Neural cell (in vitro differentiated cells): ENCODE results near the gene GDF11. TPM values are rescaled to one million over a fixed set of nuclear protein-coding genes. Genes with fewer than 3 reads are reported as not detected.

ENCODE experiments used
- H2AFZ ChIP-seq: fragments of 200-600, 300-800 bp; sonication (generic), shearing (Covaris generic); 2 replicates; pipeline ENCODE4 v1.6.0; 2014; ENCODE audit warnings: low read depth, mild to moderate bottlenecking, antibody characterized with exemption, low read length, moderate library complexity
- H3F3A ChIP-seq: fragments of 200-600 bp; shearing (Covaris generic); 2 replicates; pipeline ENCODE4 v1.6.1; 2016; ENCODE audit warnings: mild to moderate bottlenecking, moderate library complexity, mixed read lengths, antibody characterized with exemption, low read length; ENCODE audit not compliant: insufficient read depth, poor library complexity, severe bottlenecking
- H3K27ac ChIP-seq: fragments of 200-600, 300-800 bp; sonication (generic), shearing (Covaris generic); 2 replicates; pipeline ENCODE4 v1.5.1; 2014; ENCODE audit warnings: mild to moderate bottlenecking, low read length, moderate library complexity
- H3K27me3 ChIP-seq: fragments of 300-800, 200-600 bp; sonication (generic), shearing (Covaris generic); 2 replicates; pipeline ENCODE4 v1.6.0; 2014; ENCODE audit warnings: mild to moderate bottlenecking, low read depth, low read length, moderate library complexity; ENCODE audit not compliant: insufficient read depth
- H3K36me3 ChIP-seq: fragments of 300-800, 200-600 bp; sonication (generic), shearing (Covaris generic); 2 replicates; pipeline ENCODE4 v1.5.1; 2014; ENCODE audit warnings: mild to moderate bottlenecking, antibody characterized with exemption, low read length, moderate library complexity; ENCODE audit not compliant: insufficient read depth
- H3K4me2 ChIP-seq: fragments of 300-800, 200-600 bp; sonication (generic), shearing (Covaris generic); 2 replicates; pipeline ENCODE4 v1.6.0; 2014; ENCODE audit warnings: mild to moderate bottlenecking, low read length
- H3K4me3 ChIP-seq: fragments of 300-800, 200-600 bp; sonication (generic), shearing (Covaris generic); 2 replicates; pipeline ENCODE4 v1.5.1; 2014; ENCODE audit warnings: mild to moderate bottlenecking, low read length, moderate library complexity
- H3K79me2 ChIP-seq: fragments of 200-600 bp; shearing (Covaris generic); replicated peaks from 2 replicates; pipeline ENCODE4 v1.6.0; 2014; ENCODE audit warnings: mild to moderate bottlenecking, low read length, moderate library complexity; ENCODE audit not compliant: insufficient read depth
- H3K9ac ChIP-seq: fragments of 300-800, 200-600 bp; sonication (generic), shearing (Covaris generic); 2 replicates; pipeline ENCODE4 v1.6.1; 2016; ENCODE audit warnings: mild to moderate bottlenecking, low read length, mixed read lengths
- H3K9me2 ChIP-seq: fragments of 200-600 bp; shearing (Covaris generic); 2 replicates; pipeline ENCODE4 v1.6.1; 2016; ENCODE audit warnings: mild to moderate bottlenecking, low read length, mixed read lengths; ENCODE audit not compliant: insufficient read depth
- H3K9me3 ChIP-seq: fragments of 200-600, 300-800 bp; sonication (generic), shearing (Covaris generic); 2 replicates; pipeline ENCODE4 v1.6.1; 2016; ENCODE audit warnings: mild to moderate bottlenecking, mixed run types, low read length, moderate library complexity, mixed read lengths
- H4K20me1 ChIP-seq: fragments of 200-600 bp; shearing (Covaris generic); 2 replicates; pipeline ENCODE4 v1.6.1; 2016; ENCODE audit warnings: mild to moderate bottlenecking, mixed run types; ENCODE audit not compliant: insufficient read depth
- EP300 ChIP-seq: fragments of 450-650 bp; conservative IDR thresholded peaks from 2 replicates; pipeline ENCODE4 v1.6.1; 2014; ENCODE audit warnings: antibody characterized with exemption, mild to moderate bottlenecking, moderate library complexity; ENCODE audit not compliant: poor library complexity, severe bottlenecking
- EZH2 ChIP-seq: fragments of 200-600, 300-800 bp; shearing (Covaris generic), sonication (generic); IDR thresholded peaks from 2 replicates; pipeline ENCODE4 v1.6.1; 2014; ENCODE audit warnings: antibody characterized with exemption, low read length, borderline replicate concordance, mild to moderate bottlenecking; ENCODE audit not compliant: insufficient read depth, poor library complexity, severe bottlenecking
- MXI1 ChIP-seq: fragments of 450-650 bp; conservative IDR thresholded peaks from 2 replicates; pipeline ENCODE4 v1.6.1; 2014; ENCODE audit warnings: antibody characterized with exemption, mild to moderate bottlenecking; ENCODE audit not compliant: poor library complexity, severe bottlenecking
- POLR2AphosphoS5 ChIP-seq: IDR thresholded peaks from 2 replicates; pipeline ENCODE4 v1.6.1; 2012
- RAD21 ChIP-seq: fragments of 450-650 bp; conservative IDR thresholded peaks from 2 replicates; pipeline ENCODE4 v1.6.1; 2014; ENCODE audit warnings: antibody characterized with exemption, mild to moderate bottlenecking, moderate library complexity
- SMC3 ChIP-seq: fragments of 450-650 bp; conservative IDR thresholded peaks from 2 replicates; pipeline ENCODE4 v1.6.1; 2014; ENCODE audit warnings: antibody characterized with exemption, mild to moderate bottlenecking, moderate library complexity; ENCODE audit not compliant: poor library complexity
- TAF1 ChIP-seq: IDR thresholded peaks from 2 replicates; pipeline ENCODE4 v1.6.1; 2012; ENCODE audit warnings: low read depth
- polyA plus RNA-seq: library from polyadenylated mRNA; depleted of rRNA; stranded (reverse); fragments of >200 nt; gene quantifications from 2 replicates; pipeline ENCODE4 v1.2.3, GENCODE V29; 2014
- TF ChIP-seq, protein P1 (sequence below): IDR thresholded peaks from 2 replicates; pipeline ENCODE4 v1.6.1; 2012; ENCODE audit warnings: borderline replicate concordance
- TF ChIP-seq, protein P2 (sequence below): fragments of 450-650 bp; IDR thresholded peaks from 2 replicates; pipeline ENCODE4 v1.5.1; 2014; ENCODE audit warnings: antibody characterized with exemption, mild to moderate bottlenecking, moderate library complexity; ENCODE audit not compliant: poor library complexity, severe bottlenecking

Gene GDF11
- polyA plus RNA-seq, 1 donor from 2014 or later = 16.0 TPM

DNA sequence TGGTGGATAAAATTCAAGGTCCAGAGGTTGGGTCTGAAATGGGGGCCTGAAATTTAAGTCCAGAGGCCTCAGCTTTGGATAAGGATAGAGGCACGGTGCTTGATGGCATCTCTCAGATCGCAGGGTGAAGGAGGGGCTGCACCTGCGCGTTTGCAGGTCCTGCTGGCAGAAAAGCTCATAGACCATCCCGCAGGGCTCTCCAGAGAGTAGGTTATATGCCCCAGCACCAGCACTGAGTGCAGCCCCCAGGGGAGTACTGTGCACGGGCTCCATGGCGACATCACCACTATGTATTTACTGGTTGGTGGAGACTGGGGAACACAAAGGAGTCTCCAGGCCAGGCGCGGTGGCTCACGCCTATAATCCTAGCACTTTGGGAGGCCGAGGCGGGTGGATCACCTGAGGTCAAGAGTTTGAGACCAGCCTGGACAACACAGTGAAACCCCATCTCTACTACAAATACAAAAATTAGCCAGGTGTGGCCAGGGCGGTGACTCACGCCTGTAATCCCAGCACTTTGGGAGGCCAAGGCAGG lies 9.8 kb upstream of the GDF11 start:
- TF ChIP-seq, protein P1, sequence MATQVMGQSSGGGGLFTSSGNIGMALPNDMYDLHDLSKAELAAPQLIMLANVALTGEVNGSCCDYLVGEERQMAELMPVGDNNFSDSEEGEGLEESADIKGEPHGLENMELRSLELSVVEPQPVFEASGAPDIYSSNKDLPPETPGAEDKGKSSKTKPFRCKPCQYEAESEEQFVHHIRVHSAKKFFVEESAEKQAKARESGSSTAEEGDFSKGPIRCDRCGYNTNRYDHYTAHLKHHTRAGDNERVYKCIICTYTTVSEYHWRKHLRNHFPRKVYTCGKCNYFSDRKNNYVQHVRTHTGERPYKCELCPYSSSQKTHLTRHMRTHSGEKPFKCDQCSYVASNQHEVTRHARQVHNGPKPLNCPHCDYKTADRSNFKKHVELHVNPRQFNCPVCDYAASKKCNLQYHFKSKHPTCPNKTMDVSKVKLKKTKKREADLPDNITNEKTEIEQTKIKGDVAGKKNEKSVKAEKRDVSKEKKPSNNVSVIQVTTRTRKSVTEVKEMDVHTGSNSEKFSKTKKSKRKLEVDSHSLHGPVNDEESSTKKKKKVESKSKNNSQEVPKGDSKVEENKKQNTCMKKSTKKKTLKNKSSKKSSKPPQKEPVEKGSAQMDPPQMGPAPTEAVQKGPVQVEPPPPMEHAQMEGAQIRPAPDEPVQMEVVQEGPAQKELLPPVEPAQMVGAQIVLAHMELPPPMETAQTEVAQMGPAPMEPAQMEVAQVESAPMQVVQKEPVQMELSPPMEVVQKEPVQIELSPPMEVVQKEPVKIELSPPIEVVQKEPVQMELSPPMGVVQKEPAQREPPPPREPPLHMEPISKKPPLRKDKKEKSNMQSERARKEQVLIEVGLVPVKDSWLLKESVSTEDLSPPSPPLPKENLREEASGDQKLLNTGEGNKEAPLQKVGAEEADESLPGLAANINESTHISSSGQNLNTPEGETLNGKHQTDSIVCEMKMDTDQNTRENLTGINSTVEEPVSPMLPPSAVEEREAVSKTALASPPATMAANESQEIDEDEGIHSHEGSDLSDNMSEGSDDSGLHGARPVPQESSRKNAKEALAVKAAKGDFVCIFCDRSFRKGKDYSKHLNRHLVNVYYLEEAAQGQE = no peak
- TF ChIP-seq EZH2 = no peak
- Histone ChIP-seq H3K4me2 (no peak overlapping the region), H3K4me3 (no peak overlapping the region), H3K79me2 (peaks cover 8% of the 10 kb centered on the region), H3K27ac (no peak overlapping the region), H3F3A (peaks cover 9% of the 10 kb centered on the region), H2AFZ (no peak overlapping the region), H4K20me1 (no peaks in the 10 kb centered on the region), H3K9ac (no peak overlapping the region), H3K9me2 (no peaks in the 10 kb centered on the region), H3K27me3 (no peaks in the 10 kb centered on the region), H3K9me3 (no peaks in the 10 kb centered on the region), H3K36me3 (no peaks in the 10 kb centered on the region)

GRCh38 chr12:55733858-55734257 lies 9.1 kb upstream of the GDF11 start:
- H3K4me3 ChIP-seq = no peak overlapping the region
- H3K9ac ChIP-seq = no peak overlapping the region
- H3K36me3 ChIP-seq = no peaks in the 10 kb centered on the region
- H4K20me1 ChIP-seq = no peaks in the 10 kb centered on the region
- H3K27ac ChIP-seq = no peak overlapping the region
- H3K4me2 ChIP-seq = no peak overlapping the region
- no peaks in the 10 kb centered on the region for H3K9me2 ChIP-seq
- H3F3A ChIP-seq = peaks cover 9% of the 10 kb centered on the region
- no peaks in the 10 kb centered on the region for H3K9me3 ChIP-seq
- no peak for TF ChIP-seq EZH2
- no peak for TF ChIP-seq POLR2AphosphoS5
- TF ChIP-seq, protein P2, sequence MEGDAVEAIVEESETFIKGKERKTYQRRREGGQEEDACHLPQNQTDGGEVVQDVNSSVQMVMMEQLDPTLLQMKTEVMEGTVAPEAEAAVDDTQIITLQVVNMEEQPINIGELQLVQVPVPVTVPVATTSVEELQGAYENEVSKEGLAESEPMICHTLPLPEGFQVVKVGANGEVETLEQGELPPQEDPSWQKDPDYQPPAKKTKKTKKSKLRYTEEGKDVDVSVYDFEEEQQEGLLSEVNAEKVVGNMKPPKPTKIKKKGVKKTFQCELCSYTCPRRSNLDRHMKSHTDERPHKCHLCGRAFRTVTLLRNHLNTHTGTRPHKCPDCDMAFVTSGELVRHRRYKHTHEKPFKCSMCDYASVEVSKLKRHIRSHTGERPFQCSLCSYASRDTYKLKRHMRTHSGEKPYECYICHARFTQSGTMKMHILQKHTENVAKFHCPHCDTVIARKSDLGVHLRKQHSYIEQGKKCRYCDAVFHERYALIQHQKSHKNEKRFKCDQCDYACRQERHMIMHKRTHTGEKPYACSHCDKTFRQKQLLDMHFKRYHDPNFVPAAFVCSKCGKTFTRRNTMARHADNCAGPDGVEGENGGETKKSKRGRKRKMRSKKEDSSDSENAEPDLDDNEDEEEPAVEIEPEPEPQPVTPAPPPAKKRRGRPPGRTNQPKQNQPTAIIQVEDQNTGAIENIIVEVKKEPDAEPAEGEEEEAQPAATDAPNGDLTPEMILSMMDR = no peak
- TF ChIP-seq SMC3 = no peak
- TF ChIP-seq TAF1 = no peak
- no peak for TF ChIP-seq MXI1
- no peak for TF ChIP-seq RAD21
- no peak for TF ChIP-seq EP300
- TF ChIP-seq, protein P1 = no peak
- H3K79me2 ChIP-seq = peaks cover 6% of the 10 kb centered on the region
- no peaks in the 10 kb centered on the region for H3K27me3 ChIP-seq
- H2AFZ ChIP-seq = no peak overlapping the region
